HG03565 (cell line): ENCODE data around the gene OSBP2.

Source experiments
- ATAC-seq: cut with Tn5 transposase; IDR thresholded peaks from one replicate; pipeline ENCODE4 v1.9.1; 2021; ENCODE audit warnings: mild to moderate bottlenecking, moderate library complexity; ENCODE audit not compliant: unreplicated experiment

Gene OSBP2

GRCh38 chr22:30864441-30865420, 170.1 kb downstream of the OSBP2 start:
- no peak for ATAC-seq

GRCh38 chr22:30865656-30866055, 171.0 kb downstream of the OSBP2 start:
- no peak for ATAC-seq

GRCh38 chr22:30866216-30866615, 171.5 kb downstream of the OSBP2 start:
- no peak for ATAC-seq

GRCh38 chr22:30866811-30867271, 172.2 kb downstream of the OSBP2 start:
- no peak for ATAC-seq

GRCh38 chr22:30867746-30868662, 173.3 kb downstream of the OSBP2 start:
- no peak for ATAC-seq

- no peak for ATAC-seq
These were observed 174.2 kb downstream of the OSBP2 start for GRCh38 chr22:30868663-30869385.

GRCh38 chr22:30869667-30870395, 175.2 kb downstream of the OSBP2 start:
- ATAC-seq: no peak

- ATAC-seq: no peak
These were observed 176.0 kb downstream of the OSBP2 start for GRCh38 chr22:30870451-30871345.

GRCh38 chr22:30871391-30872284, 177.0 kb downstream of the OSBP2 start:
- ATAC-seq: no peak

GRCh38 chr22:30872285-30873041, 177.8 kb downstream of the OSBP2 start:
- no peak for ATAC-seq

- no peak for ATAC-seq
These were observed 178.5 kb downstream of the OSBP2 start for GRCh38 chr22:30873086-30873650.

- no peak for ATAC-seq
These were observed 179.0 kb downstream of the OSBP2 start for GRCh38 chr22:30873661-30874060.

GRCh38 chr22:30874431-30875370, 180.0 kb downstream of the OSBP2 start:
- no peak for ATAC-seq

- no peak for ATAC-seq
These were observed 181.0 kb downstream of the OSBP2 start for GRCh38 chr22:30875481-30876215.

GRCh38 chr22:30876221-30876751, 181.6 kb downstream of the OSBP2 start:
- ATAC-seq: no peak
